GF-D8 (cell line): Measurements from ENCODE around the gene ERG28.

Experiments
- DNase-seq: peaks from one replicate; lab custom pipeline; 2025; lab: John Stamatoyannopoulos, UW

The ERG28 gene

DNA sequence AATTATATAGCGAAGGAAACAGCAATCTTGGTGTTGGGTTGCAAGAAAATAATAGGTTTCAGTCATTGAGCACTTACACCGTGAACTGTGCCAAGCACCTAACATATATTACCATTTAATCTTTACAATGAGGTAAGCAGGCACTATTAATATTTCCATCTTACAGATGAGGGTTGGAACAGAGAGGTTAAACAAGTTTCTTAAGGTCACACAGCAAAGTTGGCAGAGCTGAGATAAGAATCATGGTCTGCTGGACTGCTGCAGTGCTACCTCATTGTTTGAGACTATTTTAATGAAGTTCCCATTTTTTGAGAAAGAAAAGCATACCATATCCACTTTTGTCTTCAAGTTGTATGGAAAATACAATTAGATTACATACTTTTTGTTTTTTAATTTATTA is 1.7 kb downstream of the ERG28 start:
- no peak for DNase-seq

DNA sequence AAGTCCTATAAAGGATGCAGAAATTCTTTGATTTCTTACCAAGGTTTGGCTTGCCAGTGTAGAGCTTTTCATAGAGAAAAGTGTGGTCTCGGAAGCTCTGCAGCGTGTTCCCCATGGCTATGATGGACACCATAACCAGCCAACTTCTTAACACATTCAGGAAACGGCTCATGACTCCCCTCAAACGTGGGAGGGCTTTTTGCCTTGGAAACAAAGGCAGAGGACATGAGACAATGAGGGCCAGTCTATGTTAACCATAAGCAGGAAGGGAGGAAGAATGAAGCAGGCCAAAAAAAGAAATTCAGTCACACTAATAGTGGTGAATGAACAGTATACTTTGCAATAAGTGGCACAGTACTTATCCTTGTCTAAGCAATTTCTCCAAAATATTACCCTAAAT is 3.3 kb downstream of the ERG28 start:
- DNase-seq = no peak

DNA sequence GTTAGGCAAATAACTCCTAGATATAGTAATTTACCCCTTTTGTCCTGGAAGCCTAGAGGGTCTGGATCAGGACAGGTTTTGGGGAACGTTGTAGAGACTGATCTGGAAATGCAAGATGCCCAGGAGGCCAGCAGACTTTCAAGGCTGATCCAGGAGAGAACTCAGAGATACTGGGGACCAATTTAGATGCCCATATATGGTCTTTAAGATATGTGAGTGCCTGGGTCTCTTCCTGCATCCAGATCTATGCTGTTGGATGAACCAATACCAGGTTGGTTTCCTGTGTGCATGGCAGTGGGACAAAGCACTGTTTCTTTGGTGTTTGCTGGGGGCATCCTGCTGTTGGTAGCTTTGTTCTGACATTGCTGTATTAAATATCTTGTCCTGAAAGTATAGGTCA is 5.4 kb downstream of the ERG28 start:
- no peak for DNase-seq

DNA sequence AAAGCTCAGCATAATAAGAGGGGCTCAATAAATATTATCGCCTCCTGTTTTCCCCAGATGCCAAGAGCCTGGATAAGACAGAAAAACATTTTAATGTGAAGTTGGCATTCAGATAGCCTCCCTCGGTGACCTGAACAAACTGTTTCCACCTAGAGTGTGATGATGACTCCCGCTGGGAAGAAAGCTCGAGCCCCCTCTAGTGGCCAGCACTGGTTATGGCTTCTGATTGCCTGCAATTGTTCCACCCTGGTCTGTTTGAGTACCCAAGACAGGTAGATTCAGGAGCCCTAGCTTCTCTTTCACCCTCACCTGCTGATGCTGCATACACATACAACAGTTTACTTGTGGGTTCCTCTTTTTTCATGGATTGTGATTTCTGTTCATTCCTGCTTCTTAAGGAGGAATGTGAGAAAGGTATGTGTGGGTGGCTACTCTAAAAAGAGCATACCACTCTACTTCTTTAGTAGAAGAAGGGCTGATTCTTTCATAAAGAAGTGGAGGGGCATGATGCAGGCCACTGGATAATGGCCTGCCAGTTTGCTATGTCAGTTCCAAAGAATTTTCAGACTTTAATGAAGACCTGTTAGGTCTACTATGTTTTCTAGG is 6.4 kb downstream of the ERG28 start:
- DNase-seq = peak; percentile 0

DNA sequence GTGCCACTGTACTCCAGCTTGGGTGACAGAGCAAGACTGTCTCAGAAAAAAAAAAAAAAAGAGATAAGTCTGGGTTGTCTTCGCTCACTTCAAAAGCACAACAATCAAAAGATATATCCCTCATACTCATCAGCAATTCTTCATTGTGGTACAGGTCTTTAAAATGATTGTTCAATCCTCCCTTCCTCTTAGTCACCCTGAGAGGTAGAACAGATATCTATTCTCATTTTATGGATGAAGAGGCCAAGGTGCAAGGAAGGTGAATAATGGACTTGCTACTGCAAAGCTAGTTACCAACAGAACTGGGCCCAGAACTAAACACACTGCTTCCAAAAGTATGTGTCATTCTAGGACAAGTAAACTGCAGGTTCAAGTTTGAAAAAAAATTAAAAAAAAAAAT is 7.1 kb downstream of the ERG28 start:
- DNase-seq = no peak

DNA sequence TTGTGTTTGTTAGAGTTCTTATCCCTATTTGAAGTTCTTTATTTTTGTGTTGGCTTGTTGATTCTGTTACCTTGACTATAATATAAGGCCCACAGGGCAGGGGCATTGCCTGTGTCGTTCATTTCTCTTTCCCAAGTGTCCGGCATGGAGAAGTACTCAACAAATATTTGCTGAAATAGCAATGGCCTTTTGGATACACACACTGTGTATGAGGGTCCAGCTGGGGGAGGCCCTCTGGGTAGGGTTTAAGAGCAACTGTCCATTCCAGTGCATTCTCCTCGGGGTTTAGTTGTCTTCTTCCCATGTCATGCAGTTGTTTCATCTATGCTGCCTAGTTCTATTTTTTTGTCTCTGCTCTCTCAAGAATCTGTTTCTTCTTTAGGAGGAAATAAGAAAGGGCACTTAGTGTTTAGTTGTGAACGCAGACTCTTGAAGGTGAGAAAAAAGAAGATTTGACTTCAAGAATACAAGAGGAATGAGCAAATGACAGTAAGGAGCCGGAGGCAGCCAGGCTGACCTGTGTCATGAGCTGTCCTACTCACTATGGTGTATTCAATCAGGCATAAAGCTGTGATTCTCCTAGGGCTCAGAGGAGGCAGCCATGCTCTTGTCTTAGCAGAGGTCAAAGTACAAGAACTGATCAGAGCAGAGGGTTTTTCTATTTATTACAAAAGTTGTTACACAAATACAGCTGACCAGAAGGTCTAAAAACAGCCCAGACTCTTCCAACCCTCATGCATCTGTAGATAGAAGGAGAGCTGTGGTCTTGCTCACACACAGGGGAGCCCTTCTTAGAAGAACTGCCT is 10.2 kb downstream of the ERG28 start:
- DNase-seq = no peak

DNA sequence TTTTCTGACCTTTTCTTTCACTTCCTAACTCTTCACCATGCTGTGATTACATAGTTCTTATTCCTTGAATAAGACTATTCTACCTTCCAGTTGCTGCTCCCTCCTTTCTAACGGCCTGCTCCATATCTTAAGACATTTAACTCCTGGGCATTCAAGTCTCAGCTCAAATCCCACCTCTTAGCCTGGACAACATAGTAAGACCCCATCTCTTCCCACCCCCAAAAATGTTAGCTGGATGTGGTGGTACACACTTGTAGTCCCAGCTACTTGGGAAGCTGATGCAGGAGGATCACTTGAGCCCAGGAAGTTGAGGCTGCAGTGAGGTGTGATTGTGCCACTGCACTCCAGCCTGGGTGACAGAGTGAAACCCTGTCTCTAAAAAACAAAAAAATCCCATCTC is 10.9 kb downstream of the ERG28 start:
- DNase-seq = no peak

DNA sequence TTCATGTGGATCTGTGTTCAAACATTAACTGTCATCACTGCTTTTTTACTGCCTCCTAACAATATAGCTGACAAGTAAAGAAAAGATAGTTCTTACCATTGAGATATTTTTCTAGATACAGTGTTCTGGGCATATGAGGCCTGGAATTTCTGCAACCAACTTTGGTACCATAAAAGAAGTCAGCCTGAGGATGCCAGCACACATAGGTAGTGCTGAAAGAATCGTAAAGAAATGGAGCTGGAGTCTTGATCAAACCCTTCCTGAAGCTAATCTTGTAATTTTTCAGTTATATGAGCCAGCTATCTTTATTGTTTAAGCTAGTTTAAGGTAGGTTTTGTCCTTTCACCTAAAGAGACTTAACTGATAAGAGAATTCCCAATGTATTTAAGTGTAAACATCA is 11.3 kb downstream of the ERG28 start:
- no peak for DNase-seq

DNA sequence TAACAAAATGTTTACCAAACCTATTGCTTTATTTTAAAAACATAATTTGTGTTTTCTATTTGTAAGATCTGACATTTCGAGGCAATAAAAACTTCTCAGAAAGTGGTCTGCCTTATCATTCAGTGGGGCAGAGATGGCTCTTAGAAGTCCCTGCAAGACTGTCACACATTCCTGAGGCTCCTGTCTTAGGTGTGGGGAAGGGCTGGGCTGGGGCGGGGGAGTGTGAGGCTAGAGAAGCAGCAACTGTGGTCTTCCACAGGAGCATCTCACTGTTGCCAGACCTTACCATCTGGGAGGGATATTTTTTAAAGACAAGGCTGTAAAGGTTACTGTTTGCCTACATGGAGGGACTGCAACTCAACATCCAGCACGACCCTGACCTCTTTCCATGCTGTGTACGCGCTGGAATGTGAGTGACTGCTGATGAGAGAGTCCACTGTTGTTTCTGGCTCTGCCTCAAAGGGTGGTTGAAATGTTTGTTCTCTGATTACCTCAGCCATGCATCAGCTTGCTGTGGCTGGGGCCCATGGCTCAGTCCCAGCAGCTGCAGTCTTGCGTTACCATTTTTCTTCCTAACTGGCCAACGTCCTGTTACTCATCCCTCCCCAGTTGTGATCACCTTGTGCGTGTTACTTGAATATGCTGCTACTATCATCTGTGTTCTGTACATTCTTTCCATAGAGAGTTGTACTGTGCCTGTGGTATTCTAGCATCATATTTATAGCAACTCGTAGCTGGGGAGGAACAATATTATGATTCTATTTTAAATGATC is 12.4 kb downstream of the ERG28 start:
- no peak for DNase-seq

DNA sequence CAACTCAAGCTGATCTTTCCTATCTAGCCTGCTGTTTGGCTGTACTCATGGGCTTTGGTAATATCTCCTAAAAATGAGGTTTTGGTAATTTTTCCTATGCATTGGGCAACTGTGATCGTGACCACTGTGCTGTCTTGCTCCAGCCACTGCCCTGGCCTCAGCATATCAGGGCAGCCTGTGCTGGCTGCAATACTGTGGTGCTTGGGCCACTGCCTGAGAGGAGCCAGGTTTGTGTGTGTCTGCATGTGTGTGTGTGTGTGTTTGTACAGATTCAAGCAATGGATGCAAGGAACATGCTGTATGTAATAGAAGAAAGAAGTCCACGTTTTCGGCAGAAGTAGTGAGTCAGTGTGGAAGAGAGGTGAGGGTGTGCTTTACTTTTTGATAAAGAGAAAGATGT is 13.0 kb downstream of the ERG28 start:
- DNase-seq = no peak

DNA sequence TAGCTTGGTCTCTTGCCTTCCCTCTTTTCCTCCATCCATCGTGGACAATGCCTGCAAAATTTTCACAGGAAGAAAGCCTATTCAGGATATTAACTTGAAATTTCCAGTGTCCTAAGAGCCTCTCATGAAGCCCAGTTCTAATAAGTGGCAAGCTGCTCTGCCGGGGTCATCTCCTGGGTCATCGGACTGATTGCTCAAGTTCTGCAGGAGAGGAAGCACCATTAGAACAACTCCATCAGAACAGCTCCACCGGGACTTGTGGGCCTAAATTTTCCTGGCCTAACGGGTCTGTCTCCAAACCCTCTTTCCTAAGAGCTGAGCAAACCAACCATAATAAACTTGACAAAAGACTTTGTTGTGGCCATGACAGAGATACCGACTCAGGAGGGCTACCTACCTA is 13.9 kb downstream of the ERG28 start:
- no peak for DNase-seq

DNA sequence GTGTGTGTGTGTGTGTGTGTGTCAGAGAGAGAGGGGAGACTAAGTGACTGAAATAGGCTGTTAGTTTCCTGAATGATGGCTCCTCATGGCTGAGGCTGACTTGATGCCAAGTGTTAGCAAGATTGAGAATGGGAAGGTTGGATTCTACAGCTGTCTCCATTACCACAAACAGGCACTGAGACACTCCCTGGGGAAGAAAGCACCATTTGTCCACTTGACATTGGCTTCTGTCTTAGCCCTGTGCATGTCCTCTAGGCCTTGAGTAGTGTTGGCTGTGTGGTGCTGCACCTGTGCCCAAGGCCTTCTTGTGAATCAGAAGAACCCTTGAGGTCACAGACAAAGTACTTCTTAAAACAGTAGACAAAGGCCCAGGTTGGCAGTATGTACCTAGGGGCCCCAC is 15.6 kb downstream of the ERG28 start:
- DNase-seq = no peak

DNA sequence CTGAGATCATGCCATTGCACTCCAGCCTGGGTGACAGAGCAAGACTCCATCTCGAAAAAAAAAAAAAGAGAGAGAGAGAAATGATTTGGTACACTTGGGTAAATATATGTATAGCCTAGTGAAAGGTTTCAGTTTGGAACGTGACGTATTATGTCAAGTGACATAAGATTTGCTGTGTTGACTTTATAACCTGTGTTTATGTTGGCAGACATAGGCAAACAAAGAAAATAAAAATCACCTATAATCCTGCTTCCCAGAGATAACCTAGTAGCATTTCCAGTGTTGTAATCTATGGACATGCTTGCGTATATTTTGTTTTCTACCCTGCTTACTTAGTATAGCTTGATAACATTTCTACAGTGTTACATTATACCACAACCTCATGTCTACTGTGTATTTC is 16.7 kb downstream of the ERG28 start:
- no peak for DNase-seq

DNA sequence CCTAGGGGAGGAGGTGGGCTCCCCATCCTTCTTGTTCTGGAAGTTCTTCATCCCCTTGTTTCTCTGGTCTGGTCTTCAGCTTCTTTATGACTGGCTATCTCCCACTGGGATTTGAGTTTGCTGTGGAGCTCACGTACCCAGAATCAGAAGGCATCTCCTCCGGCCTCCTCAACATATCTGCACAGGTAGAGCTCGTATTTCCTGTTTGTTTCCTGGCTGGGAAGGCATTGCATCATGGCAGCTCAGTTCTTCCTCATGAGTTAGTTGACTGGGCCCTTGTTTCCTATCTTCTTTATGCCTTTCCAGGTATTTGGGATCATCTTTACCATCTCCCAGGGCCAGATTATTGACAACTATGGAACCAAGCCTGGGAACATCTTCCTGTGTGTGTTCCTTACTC is 19.8 kb downstream of the ERG28 start:
- no peak for DNase-seq

DNA sequence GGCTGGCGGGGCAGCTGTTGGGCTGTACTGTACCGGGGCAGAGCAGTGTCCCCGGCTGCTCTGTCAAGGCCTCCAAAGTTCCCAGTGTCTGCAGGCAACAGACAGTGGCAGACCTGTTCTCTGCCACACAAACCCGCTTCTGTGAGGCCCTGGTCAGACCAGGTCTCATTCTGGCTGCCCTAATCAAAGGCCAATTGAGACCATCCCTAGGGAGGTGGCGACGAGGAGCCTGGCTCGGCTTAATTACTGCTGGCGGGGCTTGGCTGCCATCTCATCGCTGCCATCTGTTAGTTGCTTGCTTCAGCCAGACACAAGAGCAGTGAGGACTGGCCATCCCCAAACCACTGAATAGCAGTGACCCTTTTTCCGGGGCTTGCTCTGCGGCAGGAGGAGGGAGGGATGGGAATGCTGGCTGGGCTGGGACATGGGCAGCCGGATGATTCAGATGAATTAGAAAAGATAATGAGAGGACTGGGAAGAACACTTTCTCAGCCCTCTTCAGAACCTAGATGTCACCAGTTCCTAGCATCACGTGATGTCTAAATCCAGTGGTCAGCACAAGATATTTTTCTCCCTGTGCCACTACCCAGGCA is 24.5 kb downstream of the ERG28 start:
- DNase-seq = no peak

DNA sequence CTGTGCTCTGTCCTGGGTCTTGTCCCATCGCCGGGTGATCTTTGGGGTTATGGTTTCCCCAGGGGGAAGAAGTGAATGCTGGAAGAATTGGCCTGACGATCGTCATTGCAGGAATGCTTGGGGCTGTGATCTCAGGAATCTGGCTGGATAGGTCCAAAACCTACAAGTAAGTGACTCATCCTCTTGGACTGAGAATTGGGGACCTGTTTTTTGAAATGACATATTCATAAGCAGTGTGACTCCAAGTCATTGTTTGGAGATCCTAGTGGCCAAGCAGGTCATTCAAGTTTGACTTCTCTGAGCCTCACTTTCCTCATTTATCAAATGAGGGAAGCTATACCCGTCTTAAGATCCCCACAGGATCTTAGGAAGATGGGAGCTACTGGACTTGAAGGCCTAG is 25.8 kb downstream of the ERG28 start:
- no peak for DNase-seq

DNA sequence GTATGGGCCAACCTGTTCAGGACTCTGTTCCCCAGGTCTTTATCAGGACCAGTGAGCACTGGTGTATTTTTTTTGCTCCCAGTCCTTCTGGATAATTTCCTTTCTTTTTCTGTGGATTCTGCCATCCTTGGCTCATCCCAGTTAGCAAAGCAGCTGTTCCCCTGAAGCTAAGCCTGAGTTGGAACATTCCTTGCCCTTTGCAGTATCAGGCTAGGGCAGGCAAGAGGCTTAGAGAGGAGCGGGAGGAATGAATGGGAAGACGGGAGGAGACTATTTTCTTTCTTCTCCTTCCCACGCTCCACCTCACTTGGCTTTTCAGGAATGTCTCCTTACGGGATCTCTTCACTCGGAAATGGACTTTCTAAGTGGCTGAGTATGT is 29.2 kb downstream of the ERG28 start:
- no peak for DNase-seq

DNA sequence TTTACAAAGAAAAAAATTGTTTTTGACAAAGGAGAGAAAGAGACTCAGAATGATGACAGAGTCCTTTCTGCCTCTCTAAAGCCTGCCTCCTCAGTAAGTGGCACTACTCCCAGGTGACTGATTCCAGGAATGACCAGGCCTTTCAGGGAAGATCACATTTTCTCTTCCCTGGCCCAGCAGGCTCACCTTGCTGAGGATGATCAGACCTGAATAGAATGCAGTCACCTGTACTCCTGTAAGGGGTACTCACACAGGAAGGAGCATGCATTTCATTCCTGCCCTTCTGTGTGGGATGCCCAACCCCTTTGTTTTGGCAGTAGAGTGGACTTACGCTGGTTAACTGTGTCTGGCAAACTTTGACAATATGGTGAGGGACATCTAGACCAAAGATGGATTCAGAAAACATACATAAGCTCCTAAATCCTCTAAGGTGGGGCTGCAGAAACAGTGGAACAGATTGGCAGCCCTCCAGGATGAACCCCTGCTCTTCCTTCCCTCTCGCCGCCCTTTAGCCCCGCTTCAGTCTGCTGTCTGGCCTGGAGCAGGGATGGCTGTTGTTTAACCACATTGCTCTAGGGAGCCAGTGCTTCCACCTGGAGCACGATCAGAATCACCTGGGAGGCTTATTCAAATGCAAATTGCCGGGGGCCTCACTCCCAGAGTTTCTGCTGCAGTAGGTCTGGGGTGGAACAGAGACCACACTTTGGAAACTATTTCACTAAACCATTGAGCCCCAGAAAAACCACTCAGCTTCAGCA is 29.8 kb downstream of the ERG28 start:
- no peak for DNase-seq

DNA sequence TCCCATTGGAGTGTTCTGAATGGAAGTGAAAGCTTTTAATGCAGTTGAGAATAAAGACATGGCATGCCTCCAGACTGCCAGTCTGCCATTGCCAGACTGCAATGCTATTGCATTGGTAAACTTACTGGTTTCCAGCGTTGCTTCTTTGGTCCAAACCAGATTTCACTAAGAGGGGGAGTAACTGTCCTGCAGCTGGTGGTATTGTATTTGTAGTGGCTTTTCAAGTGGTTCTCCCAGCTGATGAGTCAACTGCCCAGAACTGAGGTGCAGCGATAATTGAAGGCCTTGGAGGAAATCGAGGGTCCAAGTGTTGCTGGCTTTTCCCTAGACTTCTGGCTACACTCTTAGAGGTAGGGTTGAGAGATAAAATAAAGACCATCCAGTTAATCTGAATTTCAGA is 31.9 kb downstream of the ERG28 start:
- DNase-seq = no peak

DNA sequence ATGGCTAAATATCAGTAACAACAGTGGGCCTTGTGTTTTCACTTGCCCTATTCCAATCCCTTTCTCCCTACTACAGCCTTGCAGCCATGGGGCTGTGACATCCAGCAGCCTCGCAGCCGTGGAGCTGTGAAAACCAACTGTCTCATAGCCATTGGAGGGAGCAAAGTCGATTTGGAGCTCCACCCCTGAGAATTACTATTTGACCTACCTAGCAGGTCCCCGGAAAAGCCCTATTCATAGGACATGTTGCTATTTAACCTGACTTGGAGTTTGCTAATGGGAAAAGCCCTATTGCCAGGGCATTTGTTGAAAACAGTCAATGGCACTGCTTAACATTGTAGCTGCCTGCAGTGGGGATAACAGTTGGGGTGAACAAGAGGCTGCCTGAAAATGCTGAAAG is 33.3 kb downstream of the ERG28 start:
- no peak for DNase-seq

DNA sequence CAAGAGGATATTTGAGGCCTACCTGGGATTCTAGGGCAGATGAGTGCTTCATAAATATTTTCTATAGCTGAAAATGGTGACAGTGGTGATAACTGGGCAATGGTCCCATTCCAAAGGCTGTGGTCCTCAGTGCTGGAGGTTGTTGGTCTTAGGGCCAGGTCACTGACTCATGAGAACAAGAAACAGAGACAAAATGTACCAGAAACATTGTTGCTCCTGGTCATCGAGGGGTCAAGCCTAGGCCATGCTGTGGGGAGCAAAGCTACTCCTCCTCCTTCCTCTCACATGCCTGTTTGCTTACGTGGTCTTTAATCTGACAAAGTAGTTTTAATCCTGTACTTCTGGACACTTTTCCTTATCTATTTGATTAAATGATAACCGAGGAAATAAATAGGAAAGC is 33.8 kb downstream of the ERG28 start:
- DNase-seq = no peak

DNA sequence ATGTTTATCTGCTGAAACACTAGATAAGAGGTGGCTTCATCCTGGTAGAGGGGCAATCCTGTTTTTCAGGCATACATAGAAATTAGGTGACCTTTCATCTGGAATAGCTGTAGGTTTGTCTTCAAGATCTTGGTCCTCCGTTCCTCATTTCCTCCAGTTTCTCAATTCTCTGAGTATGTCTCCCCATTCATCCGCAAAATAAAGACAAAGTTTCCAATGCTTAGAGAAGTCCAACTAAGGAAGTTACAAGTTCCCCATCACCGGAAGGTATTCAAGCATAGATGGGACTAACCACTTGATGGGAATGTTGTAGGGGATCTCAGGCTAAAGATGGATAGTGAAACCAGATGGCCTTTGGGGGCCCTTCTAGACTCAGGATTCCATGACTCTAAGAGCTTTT is 34.3 kb downstream of the ERG28 start:
- DNase-seq = no peak
